Measurements from ENCODE around the gene ARIH1. TPM values are rescaled to one million over a fixed set of nuclear protein-coding genes. Genes with fewer than 3 reads are reported as not detected.
A peak's percentile ranks its signal among the peaks of the same experiment; 100 is the strongest.

ARIH1 gene
- total and polyA plus RNA-seq, 2 experiments from 2014 or later = 30.5 to 48.6 TPM

- no peak for TF ChIP-seq ZNF114 (CRISPR knock-in tag; IDR thresholded peaks at IDR 0.05)
- no peak for TF ChIP-seq JUNB (IDR thresholded peaks at IDR 0.05; ENCODE audit: unreplicated experiment)
Measured at GRCh38 chr15:72445426-72445825, 28.7 kb upstream of the ARIH1 start (continued).

GRCh38 chr15:72450805-72451204 lies 23.3 kb upstream of the ARIH1 start:
- no peak overlapping the region for H3K27ac Mint-ChIP-seq
- Histone ChIP-seq H3K4me2 (no peak overlapping the region), H3K27ac (ENCODE audit: low read depth) (no peak overlapping the region), H3K4me3 (no peak overlapping the region), H4K20me1 (replicated peaks; ENCODE audit: insufficient read depth) (no peaks in the 10 kb centered on the region), H3K27me3 (ENCODE audit: insufficient read depth) (no peaks in the 10 kb centered on the region), H3K9me2 (ENCODE audit: insufficient read depth) (no peaks in the 10 kb centered on the region), H3F3A (replicated peaks; ENCODE audit: low read depth) (no peaks in the 10 kb centered on the region), H3K36me3 (ENCODE audit: insufficient read depth) (no peaks in the 10 kb centered on the region), H3K4me1 (ENCODE audit: insufficient read depth) (no peaks in the 10 kb centered on the region), H2AFZ (peak overlapping the region; percentile 66; the same call in 1 of the 2 replicates), H3K79me2 (replicated peaks; ENCODE audit: insufficient read depth) (no peaks in the 10 kb centered on the region)
- DNase-seq (ENCODE audit: low spot score) (no peak), ATAC-seq (no peak)
- no peaks in the 10 kb centered on the region for H3K9me3 Mint-ChIP-seq
- H3K36me3 Mint-ChIP-seq (ENCODE audit: low read depth) = no peaks in the 10 kb centered on the region
- no peak overlapping the region for H3K4me3 Mint-ChIP-seq
- TF ChIP-seq NANOG (IDR thresholded peaks at IDR 0.05; ENCODE audit: borderline replicate concordance) (no peak), ZNF462 (CRISPR knock-in tag; IDR thresholded peaks at IDR 0.05) (no peak), CREB1 (CRISPR knock-in tag; IDR thresholded peaks at IDR 0.05; ENCODE audit: low read depth) (no peak), EZH2 (IDR thresholded peaks at IDR 0.05; ENCODE audit: low read depth, unreplicated experiment) (no peak), CTCF (conservative IDR thresholded peaks at IDR 0.05; ENCODE audit: low read depth in 2 of 2) (no peak), POLR2AphosphoS5 (IDR thresholded peaks at IDR 0.05; ENCODE audit: low read depth) (no peak), JUNB (IDR thresholded peaks at IDR 0.05; ENCODE audit: unreplicated experiment) (no peak), ZNF331 (CRISPR knock-in tag; IDR thresholded peaks at IDR 0.05; ENCODE audit: low read depth) (no peak), STAT1 (IDR thresholded peaks at IDR 0.05; ENCODE audit: unreplicated experiment) (no peak), EZH2phosphoT487 (IDR thresholded peaks at IDR 0.05; ENCODE audit: unreplicated experiment) (no peak)
- TF ChIP-seq, protein P1, sequence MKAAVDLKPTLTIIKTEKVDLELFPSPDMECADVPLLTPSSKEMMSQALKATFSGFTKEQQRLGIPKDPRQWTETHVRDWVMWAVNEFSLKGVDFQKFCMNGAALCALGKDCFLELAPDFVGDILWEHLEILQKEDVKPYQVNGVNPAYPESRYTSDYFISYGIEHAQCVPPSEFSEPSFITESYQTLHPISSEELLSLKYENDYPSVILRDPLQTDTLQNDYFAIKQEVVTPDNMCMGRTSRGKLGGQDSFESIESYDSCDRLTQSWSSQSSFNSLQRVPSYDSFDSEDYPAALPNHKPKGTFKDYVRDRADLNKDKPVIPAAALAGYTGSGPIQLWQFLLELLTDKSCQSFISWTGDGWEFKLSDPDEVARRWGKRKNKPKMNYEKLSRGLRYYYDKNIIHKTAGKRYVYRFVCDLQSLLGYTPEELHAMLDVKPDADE (IDR thresholded peaks at IDR 0.05) = no peak
- H3K27me3 Mint-ChIP-seq (ENCODE audit: insufficient read depth, low read depth, poor library complexity) = no peaks in the 10 kb centered on the region
- H3K4me1 Mint-ChIP-seq = no peaks in the 10 kb centered on the region
